HG03196 (cell line): ENCODE measurements around the gene MPPED1.

Experiments
- ATAC-seq: cut with Tn5 transposase; IDR thresholded peaks from one replicate; pipeline ENCODE4 v1.9.1; 2021; ENCODE audit not compliant: unreplicated experiment

The MPPED1 gene

GRCh38 chr22:43428521-43428920 lies 16.7 kb downstream of the MPPED1 start:
- ATAC-seq: no peak

GRCh38 chr22:43429426-43429825 lies 17.6 kb downstream of the MPPED1 start:
- ATAC-seq: no peak

- no peak for ATAC-seq
Measured at GRCh38 chr22:43431808-43432554, 20.2 kb downstream of the MPPED1 start.

- ATAC-seq: no peak
Measured at GRCh38 chr22:43432883-43433415, 21.1 kb downstream of the MPPED1 start.

GRCh38 chr22:43433451-43434274 lies 21.8 kb downstream of the MPPED1 start:
- ATAC-seq: no peak

- ATAC-seq: no peak
Measured at GRCh38 chr22:43434275-43434927, 22.6 kb downstream of the MPPED1 start.

- no peak for ATAC-seq
Measured at GRCh38 chr22:43434928-43435311, 23.1 kb downstream of the MPPED1 start.

GRCh38 chr22:43435851-43436811 lies 24.3 kb downstream of the MPPED1 start:
- no peak for ATAC-seq

- ATAC-seq: no peak
Measured at GRCh38 chr22:43436868-43437267, 25.1 kb downstream of the MPPED1 start.

GRCh38 chr22:43437871-43438475 lies 26.2 kb downstream of the MPPED1 start:
- ATAC-seq: no peak

GRCh38 chr22:43438666-43439347 lies 27.0 kb downstream of the MPPED1 start:
- no peak for ATAC-seq

GRCh38 chr22:43439368-43440103 lies 27.7 kb downstream of the MPPED1 start:
- ATAC-seq: no peak

GRCh38 chr22:43440104-43440387 lies 28.2 kb downstream of the MPPED1 start:
- no peak for ATAC-seq

GRCh38 chr22:43440556-43440955 lies 28.7 kb downstream of the MPPED1 start:
- ATAC-seq: no peak

- ATAC-seq: no peak
Measured at GRCh38 chr22:43441216-43441615, 29.4 kb downstream of the MPPED1 start.

GRCh38 chr22:43441751-43442150 lies 29.9 kb downstream of the MPPED1 start:
- no peak for ATAC-seq

GRCh38 chr22:43442386-43443151 lies 30.8 kb downstream of the MPPED1 start:
- ATAC-seq: no peak

GRCh38 chr22:43443152-43443471 lies 31.3 kb downstream of the MPPED1 start:
- ATAC-seq: no peak
